Calu3 (cell line): ENCODE data around the gene KCND3. TPM values are rescaled to one million over a fixed set of nuclear protein-coding genes. Genes with fewer than 3 reads are reported as not detected.

Experiments
- BruUV-seq: library from RNA; stranded (reverse); fragments of 400-500 nt; replicated peaks from 2 replicates; lab custom pipeline; 2021; lab: Mats Ljungman, UMichigan
- CTCF ChIA-PET: fragments of 300-600 bp; sonication (Branson Sonifier 250); formaldehyde crosslinking; loops from one replicate; lab custom pipeline; 2022; ENCODE audit warnings: antibody characterized with exemption; lab: Charles Lee
- DNase-seq: peaks from one replicate; pipeline ENCODE4 v3.0.0; 2022
- H3K27ac Mint-ChIP-seq: one replicate; pipeline ENCODE4 v1.8.0; 2022; ENCODE audit warnings: mixed read lengths; ENCODE audit not compliant: unreplicated experiment
- H3K27me3 Mint-ChIP-seq: one replicate; pipeline ENCODE4 v1.8.0; 2022; ENCODE audit warnings: mixed read lengths; ENCODE audit not compliant: unreplicated experiment
- H3K36me3 Mint-ChIP-seq: one replicate; pipeline ENCODE4 v1.8.0; 2022; ENCODE audit warnings: mild to moderate bottlenecking, moderate library complexity, mixed read lengths; ENCODE audit not compliant: insufficient read depth, unreplicated experiment
- H3K4me1 Mint-ChIP-seq: one replicate; pipeline ENCODE4 v1.8.0; 2022; ENCODE audit warnings: mild to moderate bottlenecking, low read depth, mixed read lengths; ENCODE audit not compliant: unreplicated experiment
- H3K4me3 Mint-ChIP-seq: one replicate; pipeline ENCODE4 v1.8.0; 2022; ENCODE audit warnings: mild to moderate bottlenecking, low read depth, moderate library complexity, mixed read lengths; ENCODE audit not compliant: unreplicated experiment
- H3K9me3 Mint-ChIP-seq: one replicate; pipeline ENCODE4 v1.8.0; 2022; ENCODE audit warnings: low read depth, mixed read lengths; ENCODE audit not compliant: unreplicated experiment
- intact Hi-C: fragments of 100-400 bp; cut with micrococcal nuclease; formaldehyde crosslinking; loops from one replicate; pipeline ENCODE4 v1.10.0; 2022; ENCODE audit not compliant: unreplicated experiment
- total RNA-seq: library from RNA; stranded (reverse); gene quantifications from 2 replicates; pipeline ENCODE4 v1.2.3, GENCODE V29; 2022
- TF ChIP-seq, protein P1 (sequence below): fragments of 200-600 bp; IDR thresholded peaks from one replicate; pipeline ENCODE4 v1.8.0; 2022; ENCODE audit warnings: antibody characterized with exemption; ENCODE audit not compliant: unreplicated experiment

KCND3 gene
- total RNA-seq, 1 experiment from 2014 or later: 0.07 TPM

DNA sequence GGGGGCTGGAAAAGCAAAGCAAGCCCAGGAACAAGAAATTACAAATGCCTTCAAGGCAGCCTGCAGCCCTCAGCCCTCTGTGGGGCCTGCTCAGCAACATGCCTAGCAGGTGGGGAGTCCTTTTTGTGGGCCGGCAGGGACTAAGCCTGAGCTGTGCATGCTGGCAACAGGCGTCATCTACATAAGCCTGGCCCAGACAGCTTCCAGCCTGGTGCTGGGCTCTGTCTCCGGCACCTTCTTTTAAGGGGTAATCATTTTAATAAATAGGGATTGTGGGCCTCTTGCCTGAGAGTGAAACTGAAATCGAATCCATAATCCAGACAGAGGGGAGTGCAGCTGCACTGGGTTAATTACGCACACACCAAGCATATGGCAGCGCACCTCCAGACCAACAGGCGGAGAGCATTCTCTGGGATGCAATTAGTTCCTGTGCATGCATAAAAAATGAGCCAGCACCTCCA lies 137.2 kb downstream of the KCND3 start:
- CTCF ChIA-PET: no interaction called here
- Mint-ChIP-seq H3K27me3 (peaks cover 99% of the 10 kb centered on the region), H3K4me3 (no peak overlapping the region), H3K36me3 (no peaks in the 10 kb centered on the region), H3K9me3 (no peaks in the 10 kb centered on the region), H3K27ac (no peak overlapping the region), H3K4me1 (no peaks in the 10 kb centered on the region)
- intact Hi-C loops: no loop called here
- BruUV-seq: no TSS peak
- TF ChIP-seq, protein P1, sequence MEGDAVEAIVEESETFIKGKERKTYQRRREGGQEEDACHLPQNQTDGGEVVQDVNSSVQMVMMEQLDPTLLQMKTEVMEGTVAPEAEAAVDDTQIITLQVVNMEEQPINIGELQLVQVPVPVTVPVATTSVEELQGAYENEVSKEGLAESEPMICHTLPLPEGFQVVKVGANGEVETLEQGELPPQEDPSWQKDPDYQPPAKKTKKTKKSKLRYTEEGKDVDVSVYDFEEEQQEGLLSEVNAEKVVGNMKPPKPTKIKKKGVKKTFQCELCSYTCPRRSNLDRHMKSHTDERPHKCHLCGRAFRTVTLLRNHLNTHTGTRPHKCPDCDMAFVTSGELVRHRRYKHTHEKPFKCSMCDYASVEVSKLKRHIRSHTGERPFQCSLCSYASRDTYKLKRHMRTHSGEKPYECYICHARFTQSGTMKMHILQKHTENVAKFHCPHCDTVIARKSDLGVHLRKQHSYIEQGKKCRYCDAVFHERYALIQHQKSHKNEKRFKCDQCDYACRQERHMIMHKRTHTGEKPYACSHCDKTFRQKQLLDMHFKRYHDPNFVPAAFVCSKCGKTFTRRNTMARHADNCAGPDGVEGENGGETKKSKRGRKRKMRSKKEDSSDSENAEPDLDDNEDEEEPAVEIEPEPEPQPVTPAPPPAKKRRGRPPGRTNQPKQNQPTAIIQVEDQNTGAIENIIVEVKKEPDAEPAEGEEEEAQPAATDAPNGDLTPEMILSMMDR: no peak
- no peak for DNase-seq

DNA sequence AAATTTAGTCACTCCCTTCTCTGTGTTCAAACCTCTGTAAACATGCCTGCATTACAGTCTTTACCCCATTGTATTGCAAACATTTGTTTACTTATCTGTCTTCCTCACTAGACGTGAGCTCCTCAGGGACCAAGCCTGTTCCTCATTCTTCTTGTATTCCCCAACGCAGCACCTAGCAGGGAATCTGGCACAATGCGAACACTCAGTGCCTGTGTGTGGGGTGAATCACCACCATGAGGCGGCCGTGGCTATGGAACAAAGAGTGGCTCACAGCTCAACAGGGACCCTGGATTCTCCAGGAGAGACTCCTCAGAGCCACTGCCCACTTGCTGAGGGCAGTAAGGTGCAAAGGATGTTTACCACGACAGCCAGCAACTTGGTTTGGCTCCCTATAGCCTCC lies 137.9 kb downstream of the KCND3 start:
- intact Hi-C loops: no loop called here
- Mint-ChIP-seq H3K27me3 (peaks cover 99% of the 10 kb centered on the region), H3K4me3 (no peak overlapping the region), H3K9me3 (no peaks in the 10 kb centered on the region), H3K27ac (no peak overlapping the region), H3K36me3 (no peaks in the 10 kb centered on the region), H3K4me1 (no peaks in the 10 kb centered on the region)
- TF ChIP-seq, protein P1: no peak
- CTCF ChIA-PET: no interaction called here
- DNase-seq: no peak
- BruUV-seq: no TSS peak

DNA sequence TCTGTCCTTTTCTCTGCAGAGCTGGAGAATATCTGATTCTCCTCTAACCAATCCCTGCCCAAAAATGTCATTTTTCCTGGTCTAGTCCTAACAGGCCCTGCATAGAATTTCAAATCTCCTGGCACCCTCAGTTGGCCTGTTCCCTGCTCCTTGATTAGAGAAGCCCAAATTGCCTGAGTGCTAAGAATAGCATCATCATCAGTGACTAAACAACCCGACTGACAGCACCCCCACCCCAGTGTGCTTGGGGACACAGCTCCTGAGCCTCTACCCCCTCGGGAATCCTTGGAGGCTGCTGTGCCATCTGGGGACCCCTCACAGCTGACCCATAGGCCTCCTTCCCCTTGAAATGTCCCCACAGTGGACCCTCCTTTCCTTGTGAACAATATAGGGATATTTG lies 139.4 kb downstream of the KCND3 start:
- peaks cover 99% of the 10 kb centered on the region for H3K27me3 Mint-ChIP-seq
- H3K36me3 Mint-ChIP-seq: no peaks in the 10 kb centered on the region
- no peak for DNase-seq

DNA sequence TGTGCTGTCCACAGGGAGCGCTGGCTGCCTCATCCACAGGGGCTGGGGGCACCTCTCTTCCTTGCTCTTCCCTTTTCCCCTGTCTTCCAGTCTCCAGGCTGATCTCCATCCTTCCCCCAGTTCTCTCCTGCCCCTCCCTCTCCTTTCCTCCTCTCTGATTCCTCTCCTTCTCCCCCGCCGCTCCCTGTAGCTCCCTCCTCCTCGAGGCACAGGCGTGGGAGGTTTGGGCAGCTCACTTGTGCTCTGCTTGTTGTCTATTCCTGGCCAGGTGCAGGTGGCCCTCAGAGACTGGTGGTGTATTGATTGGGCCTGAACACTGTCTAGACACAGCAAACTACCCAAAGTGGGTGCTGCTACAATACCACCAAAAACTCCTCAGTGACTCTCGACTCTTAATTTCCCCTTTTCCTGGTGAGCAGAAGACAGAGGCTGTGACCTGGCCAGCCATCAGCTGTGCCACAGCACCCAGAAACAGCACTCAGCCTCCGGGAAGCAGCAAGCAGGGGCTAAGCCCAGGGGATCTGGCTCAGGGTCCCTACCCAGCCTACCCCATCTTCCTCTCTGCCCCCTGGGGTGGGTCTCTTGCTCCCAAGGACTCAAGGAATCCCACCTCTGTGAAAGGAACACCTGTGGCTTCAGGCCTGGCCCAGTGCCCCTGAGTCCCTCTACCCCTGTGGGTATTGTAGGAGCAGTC lies 140.5 kb downstream of the KCND3 start:
- TF ChIP-seq, protein P1: no peak
- peaks cover 99% of the 10 kb centered on the region for H3K27me3 Mint-ChIP-seq
- H3K9me3 Mint-ChIP-seq: no peaks in the 10 kb centered on the region
- H3K27ac Mint-ChIP-seq: no peak overlapping the region
- CTCF ChIA-PET: interaction anchor here (0.6 kb wide), 2 partner anchors 11 to 236 kb away, joined by 4 to 9 read pairs; no protein-coding TSS in a partner anchor
- H3K4me3 Mint-ChIP-seq: no peak overlapping the region
- no peaks in the 10 kb centered on the region for H3K4me1 Mint-ChIP-seq
- BruUV-seq: no TSS peak
- no peaks in the 10 kb centered on the region for H3K36me3 Mint-ChIP-seq
- intact Hi-C loops: no loop called here
- DNase-seq: no peak

More for the DNA sequence above, 139.4 kb downstream of the KCND3 start:
- Mint-ChIP-seq H3K4me3 (no peak overlapping the region), H3K4me1 (no peaks in the 10 kb centered on the region), H3K27ac (no peak overlapping the region), H3K9me3 (no peaks in the 10 kb centered on the region)
- TF ChIP-seq, protein P1: no peak
- BruUV-seq: no TSS peak
- CTCF ChIA-PET: no interaction called here
- intact Hi-C loops: no loop called here
